Activated T-cell treated with anti-CD3 and anti-CD28 coated beads for 4 hours (primary cell): Measurements from ENCODE around the gene BRD1.
"Not testable (repeated sequence)": the region's sequence is repeated elsewhere in the genome, so short reads cannot be mapped to it uniquely, and the experiment has no call there.

ENCODE experiments used
- DNase-seq: peaks from one replicate; pipeline ENCODE4 v3.0.0-alpha.2; 2020

Gene BRD1

DNA sequence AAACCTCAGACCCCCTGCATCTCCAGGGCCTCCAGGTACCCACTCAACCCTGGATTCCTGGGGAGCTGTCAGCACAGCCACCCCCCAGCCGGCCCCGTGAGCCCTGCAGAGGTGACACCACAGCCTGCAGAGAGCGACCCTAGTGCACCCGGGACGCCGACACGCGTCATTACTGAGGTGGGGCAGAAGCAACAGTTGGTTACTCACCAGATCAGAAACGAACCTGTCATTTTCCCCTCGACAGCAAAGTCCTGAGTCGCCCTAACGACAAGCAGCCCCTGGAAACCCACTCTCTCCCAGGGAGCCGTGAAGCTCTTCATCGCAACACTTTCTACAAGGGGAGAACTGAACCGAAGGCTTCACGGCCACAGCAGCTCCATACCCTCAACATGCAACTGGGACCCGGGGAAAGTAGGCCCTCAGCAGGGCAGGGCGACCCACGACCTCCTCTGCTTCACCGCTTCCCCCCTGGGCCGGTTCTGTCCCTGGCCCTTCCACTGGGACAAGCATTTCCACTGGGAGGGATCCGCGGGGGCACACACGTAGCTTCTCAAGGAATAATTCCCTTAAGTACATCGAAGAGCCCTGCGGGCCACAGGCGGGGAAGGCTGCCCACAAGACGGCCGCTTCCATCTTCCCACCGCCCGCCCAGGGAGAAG, 1.6 kb downstream of the BRD1 start:
- DNase-seq, result peak; percentile 58

DNA sequence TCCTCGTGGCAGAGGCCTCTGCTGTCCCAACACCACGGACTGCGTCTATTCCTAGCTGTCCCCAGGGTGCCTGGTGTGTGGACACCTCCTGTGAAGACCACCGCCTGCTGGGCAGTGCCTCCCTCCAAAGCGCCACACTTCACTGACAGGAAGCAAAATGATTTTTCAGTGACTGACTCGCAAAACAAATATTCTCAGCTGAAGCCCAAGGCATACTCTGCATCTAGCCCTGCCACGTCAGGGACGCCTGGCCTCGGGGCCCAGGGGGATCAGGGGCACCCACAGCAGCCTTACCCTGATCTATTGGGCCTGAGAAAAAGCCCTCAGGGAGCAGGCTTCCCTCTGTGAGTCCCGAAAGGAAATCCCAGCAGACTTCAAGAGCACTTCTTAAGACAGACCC, 2.2 kb downstream of the BRD1 start:
- no peak for DNase-seq

DNA sequence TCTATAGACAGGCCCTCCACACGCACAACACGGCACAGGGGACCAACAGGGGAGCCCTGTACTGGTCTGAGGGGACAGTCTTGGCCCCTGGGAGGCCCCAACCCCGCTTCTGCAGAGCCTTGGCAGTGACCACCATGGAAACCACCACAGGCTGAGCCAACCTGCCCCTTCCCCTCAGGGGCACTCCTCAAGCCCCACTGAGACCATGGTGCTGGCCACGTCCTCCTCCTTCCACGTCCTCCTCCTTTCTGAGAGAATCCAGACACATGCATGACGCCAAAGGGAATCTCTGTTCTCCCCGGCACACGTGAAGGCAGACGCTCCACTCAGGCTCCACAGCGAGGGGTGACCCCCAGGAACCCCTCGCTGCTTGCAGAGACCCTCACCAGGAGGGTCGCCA, 2.7 kb downstream of the BRD1 start:
- no peak for DNase-seq

DNA sequence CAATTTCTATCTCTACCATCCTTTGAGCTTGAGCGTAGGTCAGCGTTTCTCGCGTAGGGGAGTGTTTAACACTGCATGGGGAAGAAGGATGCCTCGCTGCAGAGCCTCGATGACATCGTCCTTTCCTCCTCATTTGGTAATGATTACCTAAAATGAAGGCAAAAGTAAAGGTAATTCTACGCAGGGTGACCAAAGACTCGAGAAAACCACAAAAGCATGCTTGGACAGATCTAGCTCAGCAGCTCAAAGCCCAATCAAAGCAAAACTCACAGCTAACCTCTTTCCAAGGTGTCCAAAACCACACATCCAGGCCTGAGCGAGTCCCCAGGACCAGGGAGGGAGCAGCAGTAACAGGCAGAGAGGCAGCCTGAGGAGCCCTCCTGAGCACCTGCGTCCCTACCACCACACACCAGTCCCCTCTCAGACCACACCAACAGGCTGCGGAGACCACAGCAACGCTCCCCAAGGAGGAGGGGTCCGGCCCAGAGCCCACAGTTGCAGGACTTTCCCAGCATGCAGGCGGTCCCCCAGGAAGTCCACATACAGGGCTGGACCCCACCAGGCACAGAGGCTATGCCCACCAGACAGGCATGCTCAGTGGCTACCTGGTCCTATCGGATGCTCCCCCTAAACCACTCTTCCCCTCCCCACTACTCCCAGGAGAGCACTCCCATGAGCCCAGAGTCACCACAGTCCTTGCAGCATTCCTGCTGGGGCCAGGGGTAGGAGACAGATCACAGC, 3.3 kb downstream of the BRD1 start:
- DNase-seq, result no peak

DNA sequence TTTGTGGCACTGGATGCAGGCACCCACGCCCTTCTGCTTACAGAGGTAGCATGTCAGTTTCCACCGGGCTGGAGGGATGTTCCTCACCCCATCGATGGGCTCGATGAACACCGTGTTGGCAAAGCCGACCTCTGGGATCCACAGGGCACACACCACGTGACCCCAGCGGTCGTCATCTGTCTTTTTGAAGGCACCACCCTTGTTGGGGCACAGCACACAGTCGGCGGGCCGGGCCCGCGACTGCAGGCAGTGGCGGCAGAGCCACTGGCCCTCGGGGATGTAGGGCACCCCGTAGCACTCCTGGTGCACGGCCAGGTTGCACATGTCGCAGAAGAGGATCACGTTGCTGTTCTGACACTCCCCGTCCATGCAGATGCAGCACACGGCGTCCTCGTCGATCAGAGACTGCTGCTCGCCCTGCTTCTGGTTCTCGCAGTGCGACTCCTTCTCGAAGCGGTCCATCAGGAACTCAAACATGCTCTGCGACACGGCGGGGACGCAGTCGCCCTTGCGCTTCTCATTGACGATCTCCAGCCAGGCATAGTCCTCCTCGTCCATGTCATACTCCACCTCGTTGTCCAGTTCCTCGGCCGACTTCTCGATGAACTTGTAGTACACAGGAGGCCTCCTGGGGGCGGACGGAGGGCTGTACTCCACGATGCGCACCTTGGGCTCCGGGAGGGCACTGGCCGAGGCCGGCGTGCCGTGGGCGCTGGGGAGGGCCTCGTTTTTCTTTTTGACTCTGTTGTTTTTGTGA, 4.2 kb downstream of the BRD1 start:
- no peak for DNase-seq

DNA sequence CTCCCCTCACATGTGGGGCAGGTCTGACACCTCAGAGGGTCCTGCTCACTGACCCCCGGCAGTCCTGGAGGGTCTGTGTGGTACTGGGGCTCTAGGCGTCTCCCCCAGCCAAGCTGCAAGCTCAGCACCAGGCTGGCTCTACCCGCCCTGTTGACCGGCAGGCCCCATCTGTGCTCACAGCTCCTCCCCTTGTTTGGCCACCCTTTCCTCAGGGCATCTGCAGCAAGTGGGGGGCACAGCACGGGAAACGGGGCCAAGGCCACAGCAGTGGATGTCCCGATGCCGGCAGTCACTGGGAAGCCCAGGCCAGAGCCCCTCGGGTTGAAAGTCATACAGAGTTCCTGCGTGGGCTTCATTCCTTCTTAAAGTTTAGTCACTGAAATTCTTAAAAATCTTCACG, 5.9 kb downstream of the BRD1 start:
- not testable (repeated sequence) for DNase-seq

DNA sequence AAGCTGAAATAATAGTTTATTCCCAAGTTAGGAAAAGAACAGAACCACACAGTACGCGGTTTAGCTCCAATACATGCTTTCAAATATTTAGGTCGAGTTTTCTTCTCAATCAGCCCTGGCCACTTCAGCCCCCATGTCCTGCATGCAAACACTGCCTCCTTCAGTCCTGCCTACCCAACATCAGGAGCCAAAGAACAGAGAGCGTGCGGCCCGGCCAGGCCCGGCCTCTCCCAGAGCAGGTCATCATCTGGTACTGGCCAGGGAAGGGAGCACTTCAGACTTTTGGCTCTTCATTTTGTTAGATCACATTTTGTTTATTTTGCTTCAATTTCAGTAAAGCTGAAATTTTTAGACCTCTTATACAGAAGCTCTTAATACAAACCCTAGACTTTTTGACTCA, 6.7 kb downstream of the BRD1 start:
- no peak for DNase-seq

DNA sequence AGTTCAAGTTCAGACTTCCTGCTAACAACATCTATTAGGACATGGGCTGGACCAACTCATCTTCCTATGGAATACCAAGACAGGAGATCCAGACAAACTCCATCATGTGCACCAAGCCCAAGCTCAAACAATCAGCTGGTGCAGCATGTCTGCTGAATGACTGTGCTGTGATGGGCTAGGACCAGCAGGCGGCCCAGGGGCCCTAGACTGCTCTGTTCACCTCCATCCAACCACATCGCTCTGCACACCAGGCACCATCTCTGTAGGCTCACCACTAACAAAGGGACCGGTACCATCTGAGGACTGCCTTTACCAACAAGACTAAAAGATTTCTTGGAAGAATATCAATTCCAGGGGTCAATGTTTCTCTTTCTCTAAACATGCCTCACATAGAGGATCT, 10.3 kb downstream of the BRD1 start:
- no peak for DNase-seq

DNA sequence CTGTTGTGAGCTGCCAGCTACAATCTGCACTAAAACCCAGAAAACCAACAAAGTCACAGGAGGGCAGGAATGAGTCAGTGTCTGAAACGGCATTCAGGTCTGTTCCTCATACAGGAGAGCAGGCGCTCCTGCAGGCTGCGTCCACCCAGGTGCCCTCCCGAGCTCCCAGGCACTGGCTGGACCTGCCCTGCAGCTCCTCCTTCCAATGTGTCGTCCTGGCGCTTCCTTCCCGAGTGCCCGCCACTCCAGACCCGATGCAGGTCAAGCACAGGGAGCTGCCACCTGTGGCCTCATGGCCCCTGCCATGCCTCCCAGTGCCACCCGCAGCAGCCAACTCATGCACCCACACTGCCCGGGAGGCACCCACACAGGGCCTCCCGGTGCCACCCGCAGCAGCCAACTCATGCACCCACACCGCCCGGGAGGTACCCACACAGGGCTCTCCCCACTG, 12.0 kb downstream of the BRD1 start:
- DNase-seq, result no peak

DNA sequence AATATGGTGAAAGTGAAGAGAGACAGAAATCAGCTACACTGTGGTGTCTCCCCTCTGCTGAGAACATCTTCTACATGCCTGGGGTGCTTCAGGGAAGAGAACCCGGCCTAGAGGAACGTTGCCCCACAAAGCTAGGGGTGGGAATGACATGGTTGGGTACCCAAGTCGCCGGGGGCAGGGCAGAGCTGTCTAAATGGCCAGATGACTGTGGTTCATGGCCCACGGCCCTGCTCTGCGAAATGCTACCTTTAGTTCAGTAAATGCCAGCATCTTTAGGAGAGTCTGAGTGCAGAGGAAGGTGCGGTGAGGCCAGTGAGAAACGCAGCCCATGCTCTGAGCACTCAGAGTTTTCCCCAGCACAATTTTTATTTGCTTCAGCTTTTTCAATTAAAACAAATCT, 12.8 kb downstream of the BRD1 start:
- DNase-seq, result no peak

DNA sequence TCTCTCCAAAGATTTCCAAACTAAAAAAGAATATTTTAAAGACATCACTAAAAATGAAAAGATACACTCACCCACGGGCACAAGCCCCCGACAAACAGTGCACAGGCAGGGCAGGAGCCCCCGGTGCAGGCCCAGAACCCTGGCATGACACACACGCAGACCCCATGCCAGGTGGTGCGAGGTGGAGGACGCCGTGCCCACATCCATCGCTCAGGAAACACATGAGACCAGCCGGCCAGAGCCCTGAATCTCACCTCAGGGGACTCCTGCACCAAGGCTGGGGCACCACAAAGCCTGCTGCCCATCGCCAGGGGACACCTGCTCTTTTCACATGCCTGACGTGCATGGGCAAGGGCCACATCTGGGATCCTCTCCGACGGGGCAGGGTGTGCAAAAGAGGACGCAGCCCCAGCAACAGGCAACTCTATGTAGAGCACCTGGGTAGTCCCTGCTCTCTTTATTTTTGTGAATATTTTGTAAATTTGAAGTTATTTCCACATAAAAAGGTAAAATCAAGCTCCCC, 13.4 kb downstream of the BRD1 start:
- DNase-seq, result no peak

DNA sequence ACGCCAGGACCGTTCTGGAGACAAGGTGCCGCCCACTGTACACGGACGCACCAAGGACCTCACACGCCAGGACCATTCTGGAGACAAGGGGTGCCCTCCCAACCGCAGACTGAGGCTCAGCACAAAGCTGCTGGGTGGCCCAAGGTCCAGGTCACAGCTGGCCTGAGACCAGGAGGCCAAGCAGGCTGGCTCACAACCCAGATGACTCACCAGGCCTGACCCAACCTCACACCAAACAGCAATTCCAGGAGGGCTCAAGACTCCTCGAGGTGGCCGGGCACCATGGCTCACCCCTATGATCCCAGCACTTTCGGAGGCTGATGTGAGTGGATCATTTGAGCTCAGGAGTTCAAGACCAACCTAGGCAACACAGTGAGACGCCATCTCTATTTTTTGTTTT, 14.8 kb downstream of the BRD1 start:
- DNase-seq, result no peak

DNA sequence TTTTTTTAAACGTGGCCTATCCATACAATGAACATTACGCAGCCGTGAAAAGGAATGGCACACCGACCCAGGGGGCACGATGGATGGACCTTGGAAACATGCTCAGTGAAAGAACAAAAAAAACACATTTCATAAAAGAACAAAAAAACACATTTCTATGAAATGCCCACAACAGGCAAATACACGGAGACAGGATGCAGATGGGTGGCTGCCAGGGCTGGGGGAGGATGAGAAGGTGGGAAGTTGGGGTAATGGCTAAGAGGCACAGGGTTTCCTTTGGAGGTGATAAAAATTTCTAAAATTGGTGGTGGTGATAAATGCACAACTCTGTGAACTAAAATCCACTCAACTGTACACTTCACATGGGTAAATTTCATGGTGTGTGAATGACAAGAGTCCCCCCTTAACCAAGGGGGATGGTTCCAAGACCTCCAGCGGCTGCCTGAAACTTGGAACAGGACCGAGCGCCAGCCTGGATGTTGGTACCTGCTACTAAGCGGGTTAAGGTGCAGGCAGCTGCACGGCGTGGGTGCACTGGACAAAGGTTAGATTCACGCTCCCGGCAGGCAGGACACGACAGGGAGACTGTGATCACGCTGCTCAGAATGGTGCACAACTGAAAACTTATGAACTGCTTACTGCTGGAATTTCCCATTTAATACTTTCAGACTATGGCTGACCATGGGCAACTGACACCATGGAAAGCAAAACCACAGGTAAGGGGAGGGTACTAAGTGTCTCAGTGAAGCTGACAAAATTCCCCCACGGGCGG, 16.5 kb downstream of the BRD1 start:
- DNase-seq, result no peak

DNA sequence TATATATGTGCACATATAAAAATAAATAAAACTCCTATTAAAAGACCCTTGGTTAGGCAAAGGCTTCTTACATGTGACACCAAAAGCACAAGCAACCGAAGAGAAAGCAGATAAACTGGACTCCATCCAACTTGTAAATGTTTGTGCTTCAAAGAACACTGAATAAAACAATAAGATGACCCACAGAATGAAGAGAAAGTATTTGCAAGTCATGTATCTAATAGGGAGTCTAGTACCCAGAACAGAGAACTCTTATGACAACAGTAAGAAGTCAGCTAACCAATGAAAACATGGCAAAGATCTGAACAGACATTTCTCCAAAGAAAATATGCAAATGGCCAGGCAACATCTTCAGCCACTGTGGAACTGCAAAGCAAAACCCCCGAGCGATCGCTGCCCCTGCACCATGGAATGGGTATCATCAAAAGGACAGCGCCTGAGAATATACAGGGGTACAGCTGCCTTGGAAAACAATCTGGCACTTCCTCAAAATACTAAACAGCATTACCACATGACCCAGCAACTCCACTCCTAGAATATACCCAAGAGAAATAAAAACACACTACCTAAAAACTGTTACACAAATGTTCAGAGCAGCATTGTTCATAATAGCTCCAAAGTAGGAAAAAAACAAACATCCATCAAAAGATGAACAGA, 17.2 kb downstream of the BRD1 start:
- no peak for DNase-seq

DNA sequence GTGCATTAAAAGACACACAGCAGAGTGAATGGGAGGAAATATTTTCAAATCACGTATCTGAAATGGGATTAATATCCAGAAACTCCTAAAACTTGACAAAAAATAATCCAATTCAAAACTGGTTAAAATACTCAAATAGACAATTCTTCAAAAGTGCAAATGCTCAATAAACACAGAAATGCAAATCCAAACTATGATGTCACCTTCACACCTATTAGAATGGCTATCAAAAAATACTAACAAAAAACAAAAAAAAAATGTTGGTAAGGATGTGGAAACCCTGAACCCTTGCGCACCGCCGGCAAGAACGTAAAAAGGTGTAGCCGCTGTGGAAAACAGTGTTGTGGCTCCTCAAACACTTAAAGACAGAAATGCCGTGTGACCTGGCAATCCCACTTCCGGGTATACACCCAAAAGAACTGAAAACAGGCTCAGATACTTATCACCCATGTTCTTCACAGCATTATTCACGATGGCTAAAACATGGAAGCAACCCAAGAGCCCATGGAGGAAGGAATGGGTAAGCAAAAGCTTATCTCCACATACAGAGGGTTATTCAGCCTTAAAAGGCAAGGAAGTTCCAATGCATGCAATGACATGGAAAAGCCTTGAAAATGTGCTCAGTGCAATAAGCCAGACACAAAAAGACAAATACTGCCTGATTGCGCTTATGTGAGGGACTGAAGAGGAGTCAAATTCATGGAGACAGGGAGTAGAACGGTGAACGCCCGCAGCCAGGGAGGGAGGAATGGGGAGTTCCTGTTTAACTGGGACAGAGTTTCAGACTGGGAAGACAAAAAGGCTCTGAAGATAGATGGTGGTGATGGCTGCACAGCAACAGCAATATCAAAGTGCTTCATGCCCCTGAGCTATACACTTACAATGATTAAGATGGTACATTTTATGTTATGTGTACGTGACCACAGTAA, 19.6 kb downstream of the BRD1 start:
- DNase-seq, result no peak

DNA sequence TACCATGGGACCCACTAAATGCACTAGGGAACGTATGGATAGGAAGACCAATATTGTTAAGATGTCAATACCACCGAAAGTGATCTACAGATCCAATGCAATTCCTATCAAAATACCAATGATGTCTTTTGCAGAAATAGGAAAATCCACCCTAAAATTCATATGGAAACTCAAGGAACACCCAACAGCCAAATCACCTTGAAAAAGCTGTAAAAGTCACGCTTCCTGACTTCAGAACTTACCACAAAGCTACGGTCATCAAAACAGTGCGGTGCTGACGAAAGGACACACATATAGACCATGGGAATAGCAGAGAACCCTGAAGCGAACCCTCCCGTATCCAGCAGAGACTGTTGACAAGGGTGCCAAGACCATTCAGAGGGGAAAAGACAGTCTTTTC, 20.5 kb downstream of the BRD1 start:
- DNase-seq, result no peak

DNA sequence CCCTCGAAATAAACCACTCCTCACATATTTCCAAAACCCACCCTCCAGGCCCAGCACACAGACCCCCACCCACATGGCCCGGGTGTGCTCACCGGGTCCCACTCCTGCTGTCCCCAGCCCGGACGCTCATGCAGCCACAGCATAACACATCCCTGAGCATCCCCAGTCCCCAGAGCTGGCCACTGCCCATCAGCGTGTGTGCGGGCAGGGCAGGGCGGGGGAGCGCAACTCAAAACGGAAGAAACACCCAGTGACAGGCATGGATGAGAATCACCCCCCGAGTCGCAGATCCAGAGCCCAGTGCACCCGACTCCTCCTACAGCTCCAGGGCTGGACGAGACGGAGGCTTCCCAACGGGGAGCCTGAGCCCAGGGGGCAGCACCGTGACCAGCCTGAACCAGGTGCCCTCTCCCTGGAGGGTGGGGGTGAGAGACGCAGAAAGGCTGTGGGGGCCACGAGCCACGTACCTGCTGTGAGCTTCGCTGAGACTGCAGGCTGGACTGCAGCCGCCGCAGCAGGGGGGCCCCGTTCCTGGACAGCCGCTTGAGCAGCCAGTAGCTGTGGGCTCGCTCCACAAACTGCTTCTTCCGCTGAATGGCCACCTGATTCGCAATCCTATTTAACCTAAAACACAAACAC, 23.8 kb downstream of the BRD1 start:
- no peak for DNase-seq

DNA sequence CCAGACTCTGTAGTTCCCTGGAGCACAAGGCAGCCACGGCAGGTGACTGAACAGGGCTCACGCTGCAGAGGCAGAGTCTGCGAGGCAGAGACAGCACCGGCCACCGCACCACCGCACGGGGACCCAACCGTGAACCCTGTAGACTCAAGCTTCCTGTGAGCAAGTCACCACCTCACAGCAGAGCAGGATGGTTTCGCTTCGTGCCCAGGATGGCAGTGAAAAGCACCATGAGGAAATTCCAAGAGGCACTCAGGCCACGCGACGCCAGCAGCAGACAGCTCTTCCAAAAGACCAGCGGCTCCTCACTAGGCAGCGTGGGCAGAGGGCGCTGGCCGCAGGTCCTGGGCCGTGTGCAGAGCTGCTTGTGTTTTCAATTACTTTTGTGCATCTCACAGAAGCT, 24.5 kb downstream of the BRD1 start:
- DNase-seq, result no peak

DNA sequence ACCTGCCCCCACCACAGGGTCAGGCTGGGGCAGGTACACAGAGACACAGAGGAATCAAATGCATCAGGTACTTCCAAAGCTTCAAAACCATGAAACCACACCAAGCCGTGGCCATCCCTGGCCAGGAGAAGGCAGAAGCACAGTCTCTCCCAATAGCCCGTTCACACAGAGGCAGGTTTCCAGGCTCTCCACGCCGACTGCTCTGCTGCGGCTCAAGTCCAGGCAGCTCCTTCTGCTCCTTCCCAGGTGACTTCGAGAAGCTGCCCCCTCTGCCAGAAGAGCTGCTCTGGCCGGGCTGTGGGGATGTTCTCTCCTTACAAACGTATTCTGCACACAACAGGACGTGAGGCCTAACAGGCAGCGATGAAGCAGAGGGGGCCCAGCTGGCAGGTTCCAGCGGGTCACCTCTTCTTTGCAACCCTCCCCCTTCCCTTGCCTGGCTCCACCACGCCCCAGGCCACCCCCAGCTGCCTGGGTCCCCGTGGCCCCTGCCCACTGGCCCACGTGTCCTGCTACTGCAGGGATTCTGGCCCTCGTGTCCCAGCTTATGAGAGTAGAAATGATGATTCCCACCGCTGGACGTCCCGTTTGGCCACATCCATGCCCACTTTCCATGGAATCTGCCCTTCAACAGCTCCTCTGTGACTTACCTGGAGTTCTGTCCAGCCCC, 26.1 kb downstream of the BRD1 start:
- DNase-seq, result no peak
